Coronary artery (tissue), 2 donors: ENCODE results near the gene SPCS1.
"Not testable (repeated sequence)": the region's sequence is repeated elsewhere in the genome, so short reads cannot be mapped to it uniquely, and the experiment has no call there.

Experiments used
- DNase-seq: peaks from one replicate; pipeline ENCODE4 v3.0.0-alpha.2; 2017; ENCODE audit warnings: low spot score
- H3K27ac ChIP-seq, 2 donors: fragments of 200-600 bp; sonication (generic); one replicate each; pipeline ENCODE4 v1.5.1; 2016 to 2019
- H3K4me3 ChIP-seq: fragments of 200-600 bp; sonication (generic); 2 replicates; pipeline ENCODE4 v1.5.1; 2016; ENCODE audit warnings: mild to moderate bottlenecking, moderate library complexity
- TF ChIP-seq, protein P1 (sequence below): fragments of 200-600 bp; sonication (generic); IDR thresholded peaks from one replicate; pipeline ENCODE4 v1.5.1; 2019; ENCODE audit warnings: antibody characterized with exemption

The SPCS1 gene

GRCh38 chr3:52705688-52706686 is at the start of gene SPCS1, which contains the start of gene GLT8D1:
TSS of gene SPCS1 (plus strand) at chr3:52706106. CDS start at chr3:52706247, 141 bp downstream.
TSS of gene GLT8D1 (minus strand) at chr3:52705791. CDS start at chr3:52700460, 5,331 bp downstream.
- DNase-seq = peak; percentile 91
- Histone ChIP-seq H3K27ac (peak within 1 kb of the TSS; percentile 76 to 91), H3K4me3 (peak within 1 kb of the TSS; percentile 83)
- TF ChIP-seq, protein P1, sequence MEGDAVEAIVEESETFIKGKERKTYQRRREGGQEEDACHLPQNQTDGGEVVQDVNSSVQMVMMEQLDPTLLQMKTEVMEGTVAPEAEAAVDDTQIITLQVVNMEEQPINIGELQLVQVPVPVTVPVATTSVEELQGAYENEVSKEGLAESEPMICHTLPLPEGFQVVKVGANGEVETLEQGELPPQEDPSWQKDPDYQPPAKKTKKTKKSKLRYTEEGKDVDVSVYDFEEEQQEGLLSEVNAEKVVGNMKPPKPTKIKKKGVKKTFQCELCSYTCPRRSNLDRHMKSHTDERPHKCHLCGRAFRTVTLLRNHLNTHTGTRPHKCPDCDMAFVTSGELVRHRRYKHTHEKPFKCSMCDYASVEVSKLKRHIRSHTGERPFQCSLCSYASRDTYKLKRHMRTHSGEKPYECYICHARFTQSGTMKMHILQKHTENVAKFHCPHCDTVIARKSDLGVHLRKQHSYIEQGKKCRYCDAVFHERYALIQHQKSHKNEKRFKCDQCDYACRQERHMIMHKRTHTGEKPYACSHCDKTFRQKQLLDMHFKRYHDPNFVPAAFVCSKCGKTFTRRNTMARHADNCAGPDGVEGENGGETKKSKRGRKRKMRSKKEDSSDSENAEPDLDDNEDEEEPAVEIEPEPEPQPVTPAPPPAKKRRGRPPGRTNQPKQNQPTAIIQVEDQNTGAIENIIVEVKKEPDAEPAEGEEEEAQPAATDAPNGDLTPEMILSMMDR = no peak

GRCh38 chr3:52660046-52660445 is 45.9 kb upstream of the SPCS1 start:
- Histone ChIP-seq H3K27ac (no peak overlapping the region), H3K4me3 (no peak overlapping the region)
- TF ChIP-seq, protein P1 = no peak
- DNase-seq = no peak

- Histone ChIP-seq H3K27ac (no peak overlapping the region), H3K4me3 (no peak overlapping the region)
- TF ChIP-seq, protein P1 = no peak
- no peak for DNase-seq
Observed at GRCh38 chr3:52663098-52663497, 42.8 kb upstream of the SPCS1 start.

DNA sequence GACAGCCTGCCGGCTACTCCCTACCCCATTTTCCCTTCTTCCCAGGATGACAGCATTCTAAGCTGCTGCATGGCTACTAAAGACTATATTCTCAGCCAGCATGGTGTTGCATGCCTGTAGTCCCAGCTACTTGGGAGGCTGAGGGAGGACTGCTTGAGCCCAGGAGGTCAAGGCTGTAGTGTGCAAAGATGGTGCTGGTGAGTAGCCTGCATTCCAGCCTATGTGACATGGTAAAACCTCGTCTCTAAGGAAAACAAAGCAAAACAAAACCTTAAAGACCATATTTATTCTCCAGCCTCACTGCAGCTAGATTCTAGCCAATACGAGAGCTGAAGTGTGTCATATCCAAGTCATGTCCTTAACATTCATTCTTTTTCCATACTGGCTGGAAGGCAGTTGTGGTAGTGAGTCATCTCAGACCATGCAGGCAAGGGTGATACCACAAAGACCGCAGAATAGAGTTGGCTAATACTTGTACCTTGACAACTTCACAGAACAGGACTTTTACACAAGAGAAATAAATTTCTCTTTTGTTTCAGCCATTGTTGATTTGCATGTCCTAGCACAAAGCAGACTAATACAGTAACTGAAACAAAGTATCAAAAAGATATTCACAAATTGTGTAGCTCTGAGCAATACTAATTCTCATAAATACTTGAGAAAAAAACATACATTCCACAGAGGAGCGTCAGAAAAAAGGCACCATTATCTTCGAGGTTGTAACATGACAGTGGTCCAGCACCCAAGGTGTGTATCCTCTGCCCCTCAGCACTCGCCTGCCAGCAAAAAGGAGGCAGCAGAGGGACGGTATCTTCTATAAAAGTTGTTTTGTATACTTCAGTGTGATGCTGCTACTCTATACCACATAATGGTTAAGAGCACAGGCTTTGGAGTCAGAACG is 35.0 kb upstream of the SPCS1 start:
- peak; percentile 74 for DNase-seq
- H3K27ac ChIP-seq = peak overlapping the region; percentile 56 to 70
- H3K4me3 ChIP-seq = no peak overlapping the region
- TF ChIP-seq, protein P1 = no peak

- DNase-seq = no peak
- H3K27ac ChIP-seq = peak overlapping the region; percentile 56 to 70
- TF ChIP-seq, protein P1 = no peak
- H3K4me3 ChIP-seq = no peak overlapping the region
Observed at GRCh38 chr3:52671676-52672075, 34.2 kb upstream of the SPCS1 start.

DNA sequence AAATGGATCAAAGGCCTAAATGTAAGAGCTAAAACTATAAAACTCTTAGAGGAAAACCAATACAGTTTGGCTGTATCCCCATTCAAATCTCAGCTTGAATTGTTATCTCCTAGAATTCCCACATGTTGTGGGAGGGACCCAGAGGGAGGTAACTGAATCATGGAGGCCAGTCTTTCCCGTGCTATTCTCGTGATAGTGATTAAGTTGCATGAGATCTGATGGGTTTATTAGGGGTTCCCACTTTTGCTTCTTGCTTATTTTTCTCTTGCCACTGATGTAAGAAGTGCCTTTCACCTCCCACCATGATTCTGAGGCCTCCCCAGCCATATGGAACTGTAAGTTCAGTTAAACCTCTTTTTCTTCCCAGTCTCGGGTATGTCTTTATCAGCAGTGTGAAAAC is 29.7 kb upstream of the SPCS1 start:
- not testable (repeated sequence) for H3K4me3 ChIP-seq, H3K27ac ChIP-seq, DNase-seq
